ENCODE measurements around the gene GATB. TPM values are rescaled to one million over a fixed set of nuclear protein-coding genes. Genes with fewer than 3 reads are reported as not detected.

Gene GATB
- total RNA-seq, 1 donor from 2014 or later = 17.9 TPM

GRCh38 chr4:151782296-151782695 is 21.5 kb upstream of the GATB start:
- H3K4me1 ChIP-seq = peaks cover 16% of the 10 kb centered on the region
- no peak overlapping the region for H2AFZ ChIP-seq (replicated peaks)
- Mint-ChIP-seq H3K36me3 (no peaks in the 10 kb centered on the region), H3K9me3 (no peaks in the 10 kb centered on the region), H3K4me1 (peaks cover 31% of the 10 kb centered on the region), H3K27ac (no peak overlapping the region), H3K27me3 (ENCODE audit: insufficient read depth, low read depth) (no peaks in the 10 kb centered on the region), H3K4me3 (no peak overlapping the region)
- no peak overlapping the region for H3K9ac ChIP-seq
- no peak for DNase-seq (ENCODE audit: low spot score)
- H3K4me3 ChIP-seq = no peak overlapping the region
- H3K4me2 ChIP-seq = no peak overlapping the region
- no peak overlapping the region for H3K27ac ChIP-seq
- no peaks in the 10 kb centered on the region for H3K27me3 ChIP-seq
- TF ChIP-seq EZH2phosphoT487 (IDR thresholded peaks at IDR 0.05) (no peak), EZH2 (IDR thresholded peaks at IDR 0.05) (no peak)
- TF ChIP-seq, protein P1, sequence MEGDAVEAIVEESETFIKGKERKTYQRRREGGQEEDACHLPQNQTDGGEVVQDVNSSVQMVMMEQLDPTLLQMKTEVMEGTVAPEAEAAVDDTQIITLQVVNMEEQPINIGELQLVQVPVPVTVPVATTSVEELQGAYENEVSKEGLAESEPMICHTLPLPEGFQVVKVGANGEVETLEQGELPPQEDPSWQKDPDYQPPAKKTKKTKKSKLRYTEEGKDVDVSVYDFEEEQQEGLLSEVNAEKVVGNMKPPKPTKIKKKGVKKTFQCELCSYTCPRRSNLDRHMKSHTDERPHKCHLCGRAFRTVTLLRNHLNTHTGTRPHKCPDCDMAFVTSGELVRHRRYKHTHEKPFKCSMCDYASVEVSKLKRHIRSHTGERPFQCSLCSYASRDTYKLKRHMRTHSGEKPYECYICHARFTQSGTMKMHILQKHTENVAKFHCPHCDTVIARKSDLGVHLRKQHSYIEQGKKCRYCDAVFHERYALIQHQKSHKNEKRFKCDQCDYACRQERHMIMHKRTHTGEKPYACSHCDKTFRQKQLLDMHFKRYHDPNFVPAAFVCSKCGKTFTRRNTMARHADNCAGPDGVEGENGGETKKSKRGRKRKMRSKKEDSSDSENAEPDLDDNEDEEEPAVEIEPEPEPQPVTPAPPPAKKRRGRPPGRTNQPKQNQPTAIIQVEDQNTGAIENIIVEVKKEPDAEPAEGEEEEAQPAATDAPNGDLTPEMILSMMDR (IDR thresholded peaks at IDR 0.05) = no peak
- peaks cover 5% of the 10 kb centered on the region for H3F3A ChIP-seq (ENCODE audit: low read depth)
- no peaks in the 10 kb centered on the region for H3K79me2 ChIP-seq (ENCODE audit: low read depth)
- no peaks in the 10 kb centered on the region for H4K20me1 ChIP-seq (ENCODE audit: low read depth)
- H3K36me3 ChIP-seq = no peaks in the 10 kb centered on the region
- no peaks in the 10 kb centered on the region for H3K9me3 ChIP-seq (ENCODE audit: low read depth)

DNA sequence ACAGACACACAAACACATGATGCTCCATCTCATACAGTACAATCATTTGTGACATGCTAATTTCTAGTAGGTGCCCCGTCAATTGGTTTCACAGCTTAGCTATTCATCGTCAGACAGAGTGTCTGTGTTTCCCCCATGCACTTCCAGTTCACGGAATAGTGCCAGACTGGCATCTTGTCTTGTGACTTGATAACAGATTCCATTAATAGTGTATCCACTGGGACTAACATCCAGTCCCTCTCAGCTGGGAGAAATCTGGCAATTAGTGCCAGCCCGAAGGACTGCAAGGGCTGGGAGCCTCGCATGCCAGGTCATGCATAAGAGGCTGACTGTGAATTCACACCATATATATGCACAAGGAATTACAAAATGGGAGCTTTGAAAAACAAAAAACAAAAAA is 20.2 kb upstream of the GATB start:
- Histone ChIP-seq H3K4me3 (no peak overlapping the region), H3K4me2 (no peak overlapping the region), H3K4me1 (peaks cover 12% of the 10 kb centered on the region), H3K27ac (no peak overlapping the region), H3K79me2 (ENCODE audit: low read depth) (no peaks in the 10 kb centered on the region), H3K27me3 (no peaks in the 10 kb centered on the region), H3F3A (ENCODE audit: low read depth) (peaks cover 5% of the 10 kb centered on the region), H2AFZ (replicated peaks) (no peak overlapping the region), H3K36me3 (no peaks in the 10 kb centered on the region), H4K20me1 (ENCODE audit: low read depth) (no peaks in the 10 kb centered on the region), H3K9me3 (ENCODE audit: low read depth) (no peaks in the 10 kb centered on the region), H3K9ac (no peak overlapping the region)
- Mint-ChIP-seq H3K4me1 (peaks cover 25% of the 10 kb centered on the region), H3K27me3 (ENCODE audit: insufficient read depth, low read depth) (no peaks in the 10 kb centered on the region), H3K36me3 (no peaks in the 10 kb centered on the region), H3K9me3 (peaks cover under 1% of the 10 kb centered on the region), H3K27ac (no peak overlapping the region), H3K4me3 (no peak overlapping the region)
- TF ChIP-seq EZH2 (IDR thresholded peaks at IDR 0.05) (no peak), EZH2phosphoT487 (IDR thresholded peaks at IDR 0.05) (no peak)
- TF ChIP-seq, protein P1 (IDR thresholded peaks at IDR 0.05) = no peak
- no peak for DNase-seq (ENCODE audit: low spot score)

DNA sequence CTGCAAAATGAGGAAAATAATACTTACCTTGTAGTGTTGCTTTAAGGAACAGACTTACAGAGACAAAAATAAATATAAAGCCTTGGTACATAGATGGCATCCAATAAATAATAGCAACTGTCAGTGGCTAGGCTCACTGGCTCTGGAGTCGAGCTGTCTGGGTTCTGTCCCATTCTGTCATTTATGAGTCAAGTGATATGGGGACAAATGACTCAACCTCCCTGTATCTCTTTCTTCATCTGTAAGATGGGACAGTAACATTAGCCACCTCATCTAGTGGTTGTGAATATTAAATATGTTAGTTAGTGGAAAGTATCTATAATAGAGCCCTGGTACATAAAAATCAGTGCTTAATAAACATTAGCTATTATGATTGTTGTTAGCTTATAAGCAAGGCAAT is 16.7 kb upstream of the GATB start:
- H3K79me2 ChIP-seq (ENCODE audit: low read depth) = no peaks in the 10 kb centered on the region
- no peaks in the 10 kb centered on the region for H3K4me1 Mint-ChIP-seq

More for the DNA sequence above, 16.7 kb upstream of the GATB start:
- H3K9ac ChIP-seq = no peak overlapping the region
- H3F3A ChIP-seq (ENCODE audit: low read depth) = no peaks in the 10 kb centered on the region
- DNase-seq (ENCODE audit: low spot score) = no peak
- Mint-ChIP-seq H3K4me3 (no peak overlapping the region), H3K9me3 (peaks cover 12% of the 10 kb centered on the region), H3K36me3 (no peaks in the 10 kb centered on the region), H3K27ac (no peak overlapping the region), H3K27me3 (ENCODE audit: insufficient read depth, low read depth) (no peaks in the 10 kb centered on the region)
- no peak overlapping the region for H2AFZ ChIP-seq (replicated peaks)
- no peaks in the 10 kb centered on the region for H3K4me1 ChIP-seq
- no peaks in the 10 kb centered on the region for H4K20me1 ChIP-seq (ENCODE audit: low read depth)
- H3K4me2 ChIP-seq = no peak overlapping the region
- H3K27me3 ChIP-seq = no peaks in the 10 kb centered on the region
- H3K4me3 ChIP-seq = no peak overlapping the region
- H3K9me3 ChIP-seq (ENCODE audit: low read depth) = peaks cover 13% of the 10 kb centered on the region
- H3K36me3 ChIP-seq = no peaks in the 10 kb centered on the region
- no peak overlapping the region for H3K27ac ChIP-seq
- TF ChIP-seq, protein P1 (IDR thresholded peaks at IDR 0.05) = no peak
- TF ChIP-seq EZH2phosphoT487 (IDR thresholded peaks at IDR 0.05) (no peak), EZH2 (IDR thresholded peaks at IDR 0.05) (no peak)
